GM08714 (cell line): Measurements from ENCODE around the gene ZFHX3.

Experiments used
- H3K4me3 ChIP-seq: fragments of 200-500 bp; sonication (Bioruptor generic); 2 replicates; pipeline ENCODE4 v1.5.1; 2014; ENCODE audit warnings: mild to moderate bottlenecking, low read length, inconsistent platforms
- ZNF274 ChIP-seq: IDR thresholded peaks from 2 replicates; pipeline ENCODE4 v1.6.1; 2012; ENCODE audit warnings: mild to moderate bottlenecking, low read depth, low read length

The ZFHX3 gene

DNA sequence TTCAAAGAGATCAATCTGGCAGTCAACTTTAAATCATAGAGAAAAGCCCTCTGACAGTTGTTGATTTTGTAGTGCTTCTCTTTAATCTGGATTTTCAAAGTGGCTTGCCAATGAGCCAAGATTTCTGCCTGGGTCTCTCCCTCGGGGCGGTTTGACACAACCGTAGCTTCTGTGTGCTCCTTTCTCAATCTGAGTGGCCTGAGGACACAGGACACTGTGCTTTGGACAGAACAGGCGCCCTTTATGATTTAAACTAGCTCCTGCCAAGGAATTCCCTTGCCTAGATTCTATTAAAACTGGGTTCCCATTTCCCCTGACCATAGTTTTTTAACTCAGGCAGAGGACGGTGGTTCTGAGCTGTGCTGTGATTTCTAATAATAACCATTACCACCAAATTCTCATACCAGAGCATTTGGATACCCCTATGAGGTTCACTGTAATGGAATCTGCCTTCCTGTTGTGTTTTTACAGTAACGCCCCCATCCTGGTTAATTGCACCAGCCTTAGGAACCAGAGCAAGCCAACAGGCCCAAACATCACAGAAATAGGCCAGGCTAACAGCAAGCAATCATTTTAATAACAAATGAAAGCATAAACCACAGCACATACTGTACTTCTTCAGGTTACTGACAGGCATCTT, 4.0 kb downstream of the ZFHX3 start:
- H3K4me3 ChIP-seq: no peak overlapping the region
- no peak for TF ChIP-seq ZNF274

DNA sequence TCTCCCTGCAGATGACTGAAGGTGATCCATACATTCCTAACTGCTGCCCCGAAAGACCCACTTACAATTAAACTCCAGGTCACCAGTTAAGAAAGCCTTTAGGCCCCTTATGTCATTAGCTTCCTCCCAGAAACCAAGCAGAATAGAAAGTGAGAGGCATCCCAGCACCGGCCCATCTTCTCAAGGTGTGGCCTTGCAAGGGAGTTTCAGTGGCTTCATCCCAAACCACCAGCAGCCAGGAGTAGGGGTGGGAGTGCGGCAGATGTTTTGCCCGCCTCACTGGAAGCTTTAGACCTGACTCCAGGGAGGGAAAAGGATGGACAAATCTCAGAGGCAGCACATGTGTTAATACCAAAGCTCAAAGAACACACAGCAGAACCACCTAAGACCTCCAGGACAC, 5.1 kb downstream of the ZFHX3 start:
- TF ChIP-seq ZNF274: no peak
- no peak overlapping the region for H3K4me3 ChIP-seq

DNA sequence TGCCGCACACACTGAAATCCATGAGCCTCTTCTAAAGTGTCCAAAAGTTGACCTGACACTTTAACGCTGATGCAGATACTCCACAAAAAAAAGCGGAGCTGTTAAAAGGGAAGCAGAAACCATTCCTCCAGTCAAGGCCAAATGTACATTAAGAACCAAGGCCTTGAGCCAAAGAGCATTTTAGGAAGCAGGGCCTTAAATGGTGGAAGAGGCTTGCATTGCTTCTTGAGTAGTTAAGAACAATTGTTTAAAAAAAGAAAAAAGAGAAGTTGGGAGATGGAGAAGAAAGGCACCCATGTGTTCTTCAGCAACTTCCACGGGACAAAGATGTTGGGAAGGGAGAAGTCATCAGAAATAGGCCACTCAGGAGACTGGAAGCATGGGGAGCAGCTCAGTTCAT, 6.3 kb downstream of the ZFHX3 start:
- no peak for TF ChIP-seq ZNF274
- H3K4me3 ChIP-seq: no peak overlapping the region

DNA sequence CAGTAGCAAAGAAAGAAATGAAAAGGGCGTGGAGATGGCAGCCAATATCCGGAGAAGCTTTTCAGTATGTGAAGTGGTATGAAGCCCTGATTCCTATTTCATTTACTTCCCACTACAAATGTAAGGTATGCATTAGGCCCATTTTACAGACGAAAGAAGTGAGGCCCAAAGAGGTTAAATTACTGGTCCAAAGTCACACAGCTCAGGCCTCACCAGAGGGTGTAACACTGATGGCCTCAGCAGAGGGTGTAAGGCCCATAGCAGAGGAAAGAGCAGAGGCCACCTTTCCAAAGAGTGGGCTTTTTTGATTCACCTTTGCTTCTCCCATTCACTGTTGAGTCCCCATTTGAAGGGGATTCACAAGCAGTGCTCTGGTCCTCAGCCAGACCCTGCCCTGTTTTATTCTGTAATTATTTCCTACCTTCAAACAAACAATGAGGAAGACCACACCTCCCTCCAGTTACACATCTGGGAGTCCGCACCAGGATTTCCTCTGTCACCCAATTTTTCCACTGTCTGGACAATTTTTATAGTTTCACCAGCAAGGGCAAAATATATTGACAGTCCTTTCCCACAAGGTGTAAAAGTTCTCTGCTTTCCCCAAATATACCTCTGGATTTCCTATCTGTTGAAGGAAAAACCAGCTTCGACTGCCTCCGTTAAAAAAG, 7.1 kb downstream of the ZFHX3 start:
- TF ChIP-seq ZNF274: no peak
- H3K4me3 ChIP-seq: no peak overlapping the region

DNA sequence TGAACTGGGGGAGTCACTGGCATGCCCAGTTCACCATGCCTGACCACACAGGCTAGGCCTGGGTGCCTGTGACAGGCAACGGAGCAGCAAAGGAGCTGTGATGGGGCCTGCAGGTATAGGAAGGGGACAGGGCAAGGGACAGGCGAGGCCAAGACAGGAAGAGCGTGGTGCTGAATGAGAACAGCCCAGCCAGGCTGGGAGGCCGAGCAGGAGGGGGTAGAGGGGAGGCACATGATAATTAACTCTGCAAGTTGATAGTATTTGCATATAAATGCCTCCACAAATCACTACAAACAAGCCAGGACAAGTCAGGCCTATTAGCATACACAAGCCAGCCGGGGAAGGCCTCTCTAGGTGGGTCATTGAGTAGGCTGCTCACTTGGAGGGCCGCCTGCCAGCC, 7.8 kb downstream of the ZFHX3 start:
- no peak for TF ChIP-seq ZNF274

DNA sequence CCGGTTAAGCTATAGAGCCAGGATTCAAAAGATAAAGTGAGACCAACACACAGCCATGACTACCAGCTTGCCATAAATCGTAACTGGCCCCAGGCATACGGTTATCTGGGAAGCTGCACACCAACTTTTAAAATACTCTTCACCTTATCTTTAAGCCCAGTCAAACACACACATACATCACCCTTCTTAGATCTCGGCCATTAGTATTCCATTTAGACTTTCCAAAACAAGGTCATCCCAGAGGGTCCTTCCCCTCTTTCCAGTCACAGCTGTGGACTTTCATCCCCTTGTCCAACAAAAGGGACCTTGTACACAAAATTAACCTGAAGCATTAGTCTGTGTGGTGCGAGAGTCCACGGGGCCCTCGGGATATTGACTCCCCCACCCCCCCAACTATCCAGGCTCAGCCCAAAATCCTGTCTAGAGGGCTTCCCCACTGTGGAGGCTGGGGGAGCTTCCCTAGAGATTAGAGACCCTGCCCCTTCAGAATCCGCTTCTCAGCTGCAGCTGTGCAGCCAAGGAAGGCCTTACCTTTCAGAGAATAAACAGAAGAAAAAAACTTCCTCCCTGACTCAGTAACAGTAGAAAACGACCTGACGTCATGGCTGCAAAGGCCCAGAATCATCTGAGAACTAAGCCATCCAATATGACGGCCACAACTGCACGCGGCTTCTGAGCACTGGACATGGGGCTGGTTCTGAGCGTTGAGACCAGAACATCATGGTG, 9.9 kb downstream of the ZFHX3 start:
- no peak for TF ChIP-seq ZNF274
- no peak overlapping the region for H3K4me3 ChIP-seq

More for the DNA sequence above, 7.8 kb downstream of the ZFHX3 start:
- no peak overlapping the region for H3K4me3 ChIP-seq

DNA sequence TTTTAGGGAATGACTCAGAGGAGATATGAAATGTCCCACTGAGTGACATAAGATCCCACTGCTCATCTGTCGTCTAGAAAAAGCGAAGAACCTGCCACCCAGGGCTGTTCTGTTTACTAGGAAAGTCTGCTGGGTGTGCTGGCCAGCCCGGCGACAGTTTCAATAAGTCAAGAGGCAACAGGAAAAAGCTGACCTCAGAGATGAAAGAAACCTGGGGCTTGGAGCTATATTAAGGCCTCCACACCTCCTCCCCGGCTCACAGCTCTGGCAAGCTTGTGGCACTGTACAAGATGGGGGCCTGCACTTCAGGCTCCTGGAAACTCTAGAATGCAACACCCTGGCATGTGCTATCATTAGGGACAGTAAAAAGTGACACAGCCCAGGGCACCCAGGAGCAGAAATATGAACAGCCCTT, 10.6 kb downstream of the ZFHX3 start:
- no peak for TF ChIP-seq ZNF274

DNA sequence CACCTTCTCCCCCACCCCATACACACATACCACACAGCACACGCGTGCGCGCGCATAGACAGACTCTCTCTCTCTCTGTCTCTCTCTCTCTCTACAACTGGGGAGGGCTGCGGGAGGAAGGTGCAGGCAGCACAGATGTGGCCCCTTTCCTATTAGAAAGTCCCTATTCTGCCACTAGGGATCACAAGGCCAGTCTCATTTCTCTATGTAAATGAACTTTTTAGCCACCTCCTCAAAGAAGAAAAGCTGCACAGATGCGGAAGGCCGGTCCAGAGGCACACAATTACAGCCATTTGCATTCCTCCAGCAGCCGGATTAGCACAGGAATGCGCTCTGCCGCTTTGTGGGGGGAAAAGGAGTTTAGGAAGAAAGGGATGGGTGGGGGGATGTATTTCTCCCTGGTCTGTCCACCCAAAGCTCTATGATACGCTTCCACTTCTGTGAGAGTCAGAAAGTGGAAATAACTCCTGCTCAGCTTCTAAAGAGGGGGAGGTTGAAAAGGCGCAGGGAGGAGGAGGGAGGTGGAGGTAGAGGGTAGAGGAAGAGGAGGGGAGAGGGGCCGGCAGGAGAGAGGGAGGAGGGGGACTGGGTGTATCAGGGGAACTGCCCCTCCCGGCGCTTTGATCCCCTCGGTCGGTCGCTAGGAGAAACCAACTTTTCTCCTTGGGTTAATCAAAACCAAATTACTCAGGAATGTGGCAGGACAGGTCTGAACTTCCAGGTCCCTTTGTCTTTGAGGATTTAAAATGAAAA, 11.7 kb downstream of the ZFHX3 start:
- peak overlapping the region; percentile 22; the same call in 1 of the 2 replicates for H3K4me3 ChIP-seq
- TF ChIP-seq ZNF274: no peak

More for the DNA sequence above, 10.6 kb downstream of the ZFHX3 start:
- peak overlapping the region; percentile 10; the same call in 1 of the 2 replicates for H3K4me3 ChIP-seq

DNA sequence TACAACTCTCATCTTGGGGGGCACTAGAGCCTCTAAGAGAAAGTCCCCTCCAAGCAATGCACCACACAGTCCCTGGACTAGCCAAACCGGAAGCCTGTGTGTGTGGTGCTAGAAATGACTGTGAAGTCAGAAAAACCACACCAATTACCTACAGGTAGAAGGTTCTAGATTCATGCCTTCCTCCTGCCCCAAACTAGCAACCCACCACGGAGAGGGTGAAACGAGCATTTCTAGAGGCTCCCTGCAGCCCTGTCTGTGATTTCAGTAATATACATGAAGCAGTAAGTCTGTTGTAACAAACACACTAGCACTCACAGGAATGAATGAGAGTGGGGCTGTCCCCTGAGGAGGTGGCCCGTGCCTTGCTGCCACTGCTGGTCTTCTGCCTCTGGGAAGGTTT, 13.6 kb downstream of the ZFHX3 start:
- TF ChIP-seq ZNF274: no peak
- H3K4me3 ChIP-seq: no peak overlapping the region

DNA sequence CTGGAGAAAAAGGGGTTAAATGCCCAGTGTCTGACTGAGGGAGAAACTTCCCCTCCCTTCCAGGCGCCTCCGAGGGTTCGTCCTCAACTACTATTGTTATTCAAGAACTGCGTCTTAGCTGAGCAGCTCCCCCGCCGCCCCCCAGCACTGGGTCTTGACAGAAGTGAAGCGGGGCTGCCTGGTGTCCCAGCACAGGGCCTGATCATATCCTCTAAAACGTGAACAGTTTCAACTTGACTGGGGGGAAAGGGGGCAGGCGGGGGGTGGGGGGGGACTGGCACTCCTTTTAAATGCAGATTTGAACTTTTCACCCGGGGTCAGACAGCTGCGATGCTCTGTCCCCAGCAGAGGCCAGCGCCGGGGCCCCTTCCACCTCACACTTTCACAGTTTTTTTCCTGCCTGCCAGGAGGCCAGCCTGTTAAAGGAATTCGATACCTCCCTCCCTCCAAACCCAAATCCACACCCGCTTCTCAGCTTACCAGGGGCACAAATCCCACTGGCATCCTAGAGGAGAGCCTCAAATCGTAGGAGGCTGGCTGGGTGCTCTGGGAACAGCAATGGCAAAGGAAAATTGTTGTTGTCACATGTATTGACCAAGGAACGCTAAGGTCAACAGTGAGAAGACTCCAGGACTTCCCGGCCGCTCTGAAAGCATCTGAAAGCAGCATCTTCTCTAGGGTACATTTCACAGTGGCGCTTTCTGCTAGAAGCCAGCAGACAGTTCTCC, 14.5 kb downstream of the ZFHX3 start:
- TF ChIP-seq ZNF274: no peak
- peak overlapping the region; percentile 45; the same call in 1 of the 2 replicates for H3K4me3 ChIP-seq

DNA sequence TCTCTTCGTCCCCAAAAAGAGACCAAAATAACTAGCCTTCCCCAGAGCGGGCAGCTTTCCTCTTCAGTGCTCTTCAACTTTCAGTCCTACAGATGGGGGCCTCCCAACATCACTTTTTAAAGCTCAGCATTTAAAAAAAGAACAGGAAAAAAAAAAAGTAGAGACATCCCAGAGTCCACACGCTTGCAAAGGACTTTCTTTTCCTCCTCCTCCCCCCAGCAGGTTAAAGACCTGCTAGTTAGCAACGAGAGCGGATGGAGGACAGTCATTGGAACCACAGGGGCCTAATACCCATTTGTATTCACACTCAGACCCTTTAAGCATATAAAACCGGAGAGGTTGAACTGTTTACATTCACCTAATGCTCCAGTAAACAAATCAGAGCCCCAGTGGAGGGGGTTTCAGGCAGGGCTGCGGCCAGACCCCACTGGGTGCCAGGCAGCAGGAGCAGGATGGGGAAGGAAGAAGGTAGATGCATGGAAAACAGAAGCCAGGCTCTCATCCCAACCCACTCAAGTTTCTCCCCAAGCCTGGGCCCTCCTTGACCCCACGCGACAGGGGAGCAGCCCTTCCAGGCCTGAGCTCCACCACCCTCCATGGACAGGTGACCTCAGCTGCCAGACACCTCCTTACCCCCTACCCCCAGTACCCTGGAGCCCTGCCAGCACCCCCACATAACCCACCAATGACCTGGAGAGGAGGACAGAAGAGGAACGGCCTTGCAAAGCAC, 15.2 kb downstream of the ZFHX3 start:
- H3K4me3 ChIP-seq: peak overlapping the region; percentile 45; the same call in 1 of the 2 replicates
- TF ChIP-seq ZNF274: no peak

DNA sequence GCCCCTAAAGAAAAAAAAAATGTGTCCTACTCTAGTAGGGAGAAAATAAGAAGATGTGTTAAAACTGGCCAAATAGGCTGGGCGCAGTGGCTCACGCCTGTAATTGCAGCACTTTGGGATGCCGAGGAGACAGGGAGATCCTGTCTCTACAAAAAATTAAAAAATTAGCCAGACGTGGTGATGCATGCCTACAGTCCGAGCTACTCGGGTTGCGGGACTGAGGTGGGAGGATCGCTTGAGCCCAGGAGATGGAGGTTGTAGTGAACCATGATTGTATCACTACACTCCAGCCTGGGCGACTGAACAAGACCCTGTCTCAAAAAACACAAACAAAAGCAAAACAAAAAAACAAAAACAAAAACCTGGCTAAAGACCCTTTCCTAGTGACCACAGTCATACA, 15.9 kb downstream of the ZFHX3 start:
- peak overlapping the region; percentile 4; the same call in 1 of the 2 replicates for H3K4me3 ChIP-seq
- no peak for TF ChIP-seq ZNF274

DNA sequence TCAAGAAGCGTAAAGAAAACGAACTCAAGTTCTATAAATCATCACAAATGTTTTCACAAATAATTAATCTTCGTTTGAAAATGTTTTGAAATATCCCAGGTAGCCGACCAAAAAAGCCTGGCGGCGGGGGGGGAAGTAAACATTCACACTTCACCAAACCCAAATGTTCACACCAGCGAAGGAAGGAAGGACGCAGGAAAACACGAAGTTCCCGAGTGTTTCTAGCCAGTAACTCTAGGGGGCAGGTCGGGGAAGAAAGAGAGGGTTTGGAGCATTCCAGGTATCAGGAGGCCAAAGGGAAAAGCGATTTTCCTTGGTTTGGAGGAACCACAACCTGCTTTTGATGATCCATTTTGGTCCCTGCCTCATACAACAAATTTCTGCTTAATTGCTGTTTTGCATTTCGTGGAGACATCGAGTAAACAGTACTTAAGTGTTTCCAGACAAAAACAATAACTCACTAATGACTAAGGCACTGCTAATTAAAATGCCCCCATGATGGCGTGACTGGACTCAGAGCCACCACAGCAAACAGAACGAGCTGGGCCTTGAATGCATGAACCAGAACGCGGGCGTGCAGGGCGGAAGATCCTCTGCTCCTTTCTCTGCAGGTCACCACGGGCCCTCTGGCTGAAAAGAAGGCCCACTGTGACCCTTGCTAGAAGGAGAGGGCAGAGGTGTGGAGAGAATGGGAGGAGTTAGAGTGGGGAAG, 16.6 kb downstream of the ZFHX3 start:
- no peak for TF ChIP-seq ZNF274
- H3K4me3 ChIP-seq: no peak overlapping the region
